HCT116 (cell line): ENCODE results near the gene FNDC4. TPM values are rescaled to one million over a fixed set of nuclear protein-coding genes. Genes with fewer than 3 reads are reported as not detected.

ENCODE experiments used
- ATAC-seq: fragments of 200-7000 bp; cut with Tn5 transposase; 2 replicates; pipeline ENCODE4 v1.9.1; 2020; ENCODE audit warnings: mild to moderate bottlenecking, moderate library complexity
- BruUV-seq: library from RNA; stranded (reverse); fragments of 400-500 nt; replicated peaks from 2 replicates; lab custom pipeline; 2021; lab: Mats Ljungman, UMichigan
- CTCF ChIA-PET: fragments of 300-600 bp; sonication (Branson Sonifier 250); formaldehyde crosslinking; loops from one replicate; lab custom pipeline; 2021; ENCODE audit warnings: antibody characterized with exemption; lab: Charles Lee
- POLR2A ChIA-PET: fragments of 300-600, 350-600 bp; sonication (Branson Sonifier 250); formaldehyde crosslinking; loops from one replicate; lab custom pipeline; 2021; ENCODE audit warnings: antibody characterized with exemption; lab: Charles Lee
- RAD21 ChIA-PET, 2 experiments: fragments of 300-600 bp; sonication (Branson Sonifier 250); formaldehyde crosslinking; loops; one replicate each; lab custom pipeline; 2023; ENCODE audit warnings: low total read pairs in 2 of 2; ENCODE audit not compliant: uncharacterized antibody in 2 of 2, unreplicated experiment in 2 of 2, low non-redundant PET in 1 of 2; lab: Charles Lee
- DNase-seq: peaks from one replicate; pipeline ENCODE4 v3.0.0-alpha.2; 2010; ENCODE audit warnings: low read depth, low spot score
- H2AFZ ChIP-seq: fragments of 200-600 bp; shearing (Covaris generic), sonication (generic); 2 replicates; pipeline ENCODE4 v1.6.1; 2017; ENCODE audit warnings: low read depth, mixed run types, mixed read lengths, antibody characterized with exemption, low read length; ENCODE audit not compliant: poor library complexity, severe bottlenecking
- H3K27ac ChIP-seq: 2 replicates; pipeline ENCODE4 v1.5.1; 2012; ENCODE audit warnings: low read depth, low read length
- H3K27me3 ChIP-seq: fragments of 200-600 bp; sonication (generic); 2 replicates; pipeline ENCODE4 v1.6.1; 2016; ENCODE audit warnings: mixed run types, low read length, mixed read lengths; ENCODE audit not compliant: insufficient read depth
- H3K36me3 ChIP-seq, 2 experiments: fragments of 200-500 bp in 1 of 2; fragments of 200-600 bp in 1 of 2; sonication (Bioruptor generic) in 1 of 2; sonication (generic) in 1 of 2; 2 replicates each; pipeline versions ENCODE4 v1.5.1 to v1.6.1; 2014 to 2016; ENCODE audit warnings: low read length in 2 of 2, inconsistent platforms in 1 of 2, mixed read lengths in 1 of 2, mixed run types in 1 of 2; ENCODE audit not compliant: insufficient read depth in 2 of 2, control insufficient read depth in 1 of 2
- H3K4me1 ChIP-seq, 2 experiments: fragments of 200-600 bp in 1 of 2; sonication (generic) in 1 of 2; 2 replicates each; pipeline versions ENCODE4 v1.5.1 to v1.6.1; 2012 to 2017; ENCODE audit warnings: low read length in 2 of 2, inconsistent platforms in 1 of 2, mild to moderate bottlenecking in 1 of 2, mixed read lengths in 1 of 2, mixed run types in 1 of 2, moderate library complexity in 1 of 2; ENCODE audit not compliant: insufficient read depth in 2 of 2, control insufficient read depth in 1 of 2
- H3K4me2 ChIP-seq: fragments of 200-600 bp; sonication (generic); 2 replicates; pipeline ENCODE4 v1.6.1; 2017; ENCODE audit warnings: mixed run types, low read length, mixed read lengths
- H3K4me3 ChIP-seq, 2 experiments: fragments of 200-600 bp in 1 of 2; sonication (generic) in 1 of 2; replicated peaks in 1 of 2; 2 replicates each; pipeline ENCODE4 v1.5.1; 2011 to 2016; ENCODE audit warnings: low read length in 2 of 2, control low read depth in 1 of 2, low read depth in 1 of 2, mild to moderate bottlenecking in 1 of 2, mixed read lengths in 1 of 2, mixed run types in 1 of 2
- H3K79me2 ChIP-seq: fragments of 200-600 bp; sonication (generic); 2 replicates; pipeline ENCODE4 v1.6.1; 2017; ENCODE audit warnings: mild to moderate bottlenecking, mixed run types, low read length, moderate library complexity, mixed read lengths; ENCODE audit not compliant: insufficient read depth
- H3K9ac ChIP-seq: fragments of 200-600 bp; sonication (generic); 2 replicates; pipeline ENCODE4 v1.6.1; 2016; ENCODE audit warnings: low read length, mixed read lengths
- H3K9me2 ChIP-seq: fragments of 200-600 bp; sonication (generic), shearing (Covaris generic); 2 replicates; pipeline ENCODE4 v1.6.1; 2017; ENCODE audit warnings: mixed run types, mild to moderate bottlenecking, moderate library complexity; ENCODE audit not compliant: insufficient read depth
- H3K9me3 ChIP-seq, 2 experiments: fragments of 200-500 bp in 1 of 2; fragments of 200-600 bp in 1 of 2; sonication (Bioruptor generic) in 1 of 2; sonication (generic) in 1 of 2; 2 replicates each; pipeline ENCODE4 v1.6.1; 2014 to 2017; ENCODE audit warnings: low read length in 2 of 2, mixed read lengths in 2 of 2, inconsistent platforms in 1 of 2, low read depth in 1 of 2, mild to moderate bottlenecking in 1 of 2, mixed run types in 1 of 2, moderate library complexity in 1 of 2; ENCODE audit not compliant: control insufficient read depth in 1 of 2, insufficient read depth in 1 of 2
- H4K20me1 ChIP-seq: fragments of 200-600 bp; sonication (generic), shearing (Covaris generic); 2 replicates; pipeline ENCODE4 v1.6.1; 2017; ENCODE audit warnings: mixed run types, mild to moderate bottlenecking, moderate library complexity; ENCODE audit not compliant: insufficient read depth
- CBX3 ChIP-seq: IDR thresholded peaks from 2 replicates; pipeline ENCODE4 v1.6.1; 2012; ENCODE audit warnings: low read depth
- EGR1 ChIP-seq: IDR thresholded peaks from 2 replicates; pipeline ENCODE4 v1.6.1; 2012; ENCODE audit warnings: low read depth
- ELF1 ChIP-seq: IDR thresholded peaks from 2 replicates; pipeline ENCODE4 v1.6.1; 2012; ENCODE audit warnings: low read depth, borderline replicate concordance
- JUND ChIP-seq: IDR thresholded peaks from 2 replicates; pipeline ENCODE4 v1.6.1; 2012
- POLR2A ChIP-seq: IDR thresholded peaks from 2 replicates; pipeline ENCODE4 v1.7.0; 2011; ENCODE audit warnings: borderline replicate concordance; ENCODE audit not compliant: insufficient read depth, insufficient read length; ENCODE audit errors: extremely low read depth
- POLR2AphosphoS5 ChIP-seq: IDR thresholded peaks from 2 replicates; pipeline ENCODE4 v1.6.1; 2011; ENCODE audit warnings: mild to moderate bottlenecking, low read depth, low read length, moderate library complexity
- RAD21 ChIP-seq: IDR thresholded peaks from 2 replicates; pipeline ENCODE4 v1.6.1; 2012; ENCODE audit warnings: low read depth, mild to moderate bottlenecking
- SRF ChIP-seq: IDR thresholded peaks from 2 replicates; pipeline ENCODE4 v1.6.1; 2012; ENCODE audit warnings: low read depth
- intact Hi-C: fragments of 100-400 bp; cut with micrococcal nuclease; formaldehyde crosslinking; loops from 2 replicates; pipeline ENCODE4 v1.10.0; 2022
- total RNA-seq: library from RNA; stranded (reverse); gene quantifications from one replicate; pipeline ENCODE4 v1.2.1, GENCODE V29; 2021; ENCODE audit not compliant: unreplicated experiment
- TF ChIP-seq, protein P1 (sequence below), 3 experiments: fragments of 200-600 bp in 1 of 3; sonication (generic) in 1 of 3; IDR thresholded peaks in 2 of 3; conservative IDR thresholded peaks in 1 of 3; 2 replicates each; pipeline ENCODE4 v1.5.1; 2012 to 2017; ENCODE audit warnings: low read depth in 2 of 3, low read length in 2 of 3, antibody characterized with exemption in 1 of 3, borderline replicate concordance in 1 of 3, control low read depth in 1 of 3, mild to moderate bottlenecking in 1 of 3, mixed read lengths in 1 of 3, mixed run types in 1 of 3, moderate library complexity in 1 of 3; ENCODE audit not compliant: insufficient read depth in 1 of 3
- TF ChIP-seq, protein P2 (sequence below): IDR thresholded peaks from 2 replicates; pipeline ENCODE4 v1.6.1; 2012
- TF ChIP-seq, protein P3 (sequence below): IDR thresholded peaks from 2 replicates; pipeline ENCODE4 v1.6.1; 2012; ENCODE audit warnings: low read depth

FNDC4 gene
- total RNA-seq, 1 experiment from 2014 or later, result 3.3 TPM

DNA sequence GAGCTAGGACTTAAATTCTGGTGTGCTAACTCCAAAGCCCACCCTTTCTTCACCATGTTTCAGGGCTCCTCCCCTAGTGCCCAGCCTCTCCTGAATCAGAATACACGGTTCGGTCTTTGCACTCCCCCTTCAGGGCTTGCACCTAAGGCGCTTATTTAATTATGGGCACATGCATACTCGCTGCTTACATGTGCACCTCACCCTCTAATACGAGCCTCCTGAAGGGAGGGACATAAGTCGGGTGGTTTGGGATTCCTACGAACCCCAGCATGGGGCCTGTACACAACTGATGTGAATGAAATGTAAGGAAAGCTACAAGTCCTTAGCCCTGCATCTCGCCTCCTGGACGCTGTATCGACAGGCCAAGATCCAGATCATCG, 5.9 kb downstream of the FNDC4 start:
- Histone ChIP-seq H3K4me3 (peak overlapping the region; percentile 56 to 63), H3K27ac (peak overlapping the region; percentile 30; the same call in 1 of the 2 replicates), H3K4me2 (peak overlapping the region; percentile 81), H4K20me1 (no peaks in the 10 kb centered on the region), H3K9ac (peak overlapping the region; percentile 51), H3K36me3 (no peaks in the 10 kb centered on the region), H3K4me1 (peaks cover 8 to 17% of the 10 kb centered on the region in 2 experiments), H2AFZ (no peak overlapping the region), H3K79me2 (no peaks in the 10 kb centered on the region), H3K27me3 (no peaks in the 10 kb centered on the region), H3K9me2 (no peaks in the 10 kb centered on the region), H3K9me3 (no peaks in the 10 kb centered on the region)
- POLR2A ChIA-PET, result no interaction called here
- ATAC-seq (peak; percentile 20), DNase-seq (peak; percentile 1)
- CTCF ChIA-PET, result no interaction called here
- intact Hi-C loops, result no loop called here
- RAD21 ChIA-PET, result no interaction called here
- no peak for TF ChIP-seq POLR2AphosphoS5
- peak; percentile 19; the same call in 1 of the 2 replicates for TF ChIP-seq RAD21
- no peak for TF ChIP-seq SRF
- no peak for TF ChIP-seq EGR1
- TF ChIP-seq CBX3, result no peak
- TF ChIP-seq, protein P1, sequence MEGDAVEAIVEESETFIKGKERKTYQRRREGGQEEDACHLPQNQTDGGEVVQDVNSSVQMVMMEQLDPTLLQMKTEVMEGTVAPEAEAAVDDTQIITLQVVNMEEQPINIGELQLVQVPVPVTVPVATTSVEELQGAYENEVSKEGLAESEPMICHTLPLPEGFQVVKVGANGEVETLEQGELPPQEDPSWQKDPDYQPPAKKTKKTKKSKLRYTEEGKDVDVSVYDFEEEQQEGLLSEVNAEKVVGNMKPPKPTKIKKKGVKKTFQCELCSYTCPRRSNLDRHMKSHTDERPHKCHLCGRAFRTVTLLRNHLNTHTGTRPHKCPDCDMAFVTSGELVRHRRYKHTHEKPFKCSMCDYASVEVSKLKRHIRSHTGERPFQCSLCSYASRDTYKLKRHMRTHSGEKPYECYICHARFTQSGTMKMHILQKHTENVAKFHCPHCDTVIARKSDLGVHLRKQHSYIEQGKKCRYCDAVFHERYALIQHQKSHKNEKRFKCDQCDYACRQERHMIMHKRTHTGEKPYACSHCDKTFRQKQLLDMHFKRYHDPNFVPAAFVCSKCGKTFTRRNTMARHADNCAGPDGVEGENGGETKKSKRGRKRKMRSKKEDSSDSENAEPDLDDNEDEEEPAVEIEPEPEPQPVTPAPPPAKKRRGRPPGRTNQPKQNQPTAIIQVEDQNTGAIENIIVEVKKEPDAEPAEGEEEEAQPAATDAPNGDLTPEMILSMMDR (IDR thresholded peaks at IDR 0.05 in 2 of 3, conservative IDR thresholded peaks at IDR 0.05 in 1 of 3; ENCODE audit: borderline replicate concordance in 1 of 3, insufficient read depth in 1 of 3, low read depth in 2 of 3, low read length in 2 of 3), result 0 out of 6 replicates have a peak, but pooled peaks of 1 of the 3 experiments have one; percentile 6
- no peak for TF ChIP-seq POLR2A
- no peak for TF ChIP-seq JUND
- TF ChIP-seq, protein P2, sequence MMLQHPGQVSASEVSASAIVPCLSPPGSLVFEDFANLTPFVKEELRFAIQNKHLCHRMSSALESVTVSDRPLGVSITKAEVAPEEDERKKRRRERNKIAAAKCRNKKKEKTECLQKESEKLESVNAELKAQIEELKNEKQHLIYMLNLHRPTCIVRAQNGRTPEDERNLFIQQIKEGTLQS, result no peak
- no peak for TF ChIP-seq ELF1
- TF ChIP-seq, protein P3, sequence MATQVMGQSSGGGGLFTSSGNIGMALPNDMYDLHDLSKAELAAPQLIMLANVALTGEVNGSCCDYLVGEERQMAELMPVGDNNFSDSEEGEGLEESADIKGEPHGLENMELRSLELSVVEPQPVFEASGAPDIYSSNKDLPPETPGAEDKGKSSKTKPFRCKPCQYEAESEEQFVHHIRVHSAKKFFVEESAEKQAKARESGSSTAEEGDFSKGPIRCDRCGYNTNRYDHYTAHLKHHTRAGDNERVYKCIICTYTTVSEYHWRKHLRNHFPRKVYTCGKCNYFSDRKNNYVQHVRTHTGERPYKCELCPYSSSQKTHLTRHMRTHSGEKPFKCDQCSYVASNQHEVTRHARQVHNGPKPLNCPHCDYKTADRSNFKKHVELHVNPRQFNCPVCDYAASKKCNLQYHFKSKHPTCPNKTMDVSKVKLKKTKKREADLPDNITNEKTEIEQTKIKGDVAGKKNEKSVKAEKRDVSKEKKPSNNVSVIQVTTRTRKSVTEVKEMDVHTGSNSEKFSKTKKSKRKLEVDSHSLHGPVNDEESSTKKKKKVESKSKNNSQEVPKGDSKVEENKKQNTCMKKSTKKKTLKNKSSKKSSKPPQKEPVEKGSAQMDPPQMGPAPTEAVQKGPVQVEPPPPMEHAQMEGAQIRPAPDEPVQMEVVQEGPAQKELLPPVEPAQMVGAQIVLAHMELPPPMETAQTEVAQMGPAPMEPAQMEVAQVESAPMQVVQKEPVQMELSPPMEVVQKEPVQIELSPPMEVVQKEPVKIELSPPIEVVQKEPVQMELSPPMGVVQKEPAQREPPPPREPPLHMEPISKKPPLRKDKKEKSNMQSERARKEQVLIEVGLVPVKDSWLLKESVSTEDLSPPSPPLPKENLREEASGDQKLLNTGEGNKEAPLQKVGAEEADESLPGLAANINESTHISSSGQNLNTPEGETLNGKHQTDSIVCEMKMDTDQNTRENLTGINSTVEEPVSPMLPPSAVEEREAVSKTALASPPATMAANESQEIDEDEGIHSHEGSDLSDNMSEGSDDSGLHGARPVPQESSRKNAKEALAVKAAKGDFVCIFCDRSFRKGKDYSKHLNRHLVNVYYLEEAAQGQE, result no peak
- TSS peak; percentile 48 for BruUV-seq
